Neural progenitor cell (in vitro differentiated cells): Measurements from ENCODE around the gene MID1. TPM values are rescaled to one million over a fixed set of nuclear protein-coding genes. Genes with fewer than 3 reads are reported as not detected.

Source experiments
- DNase-seq: peaks from one replicate; pipeline ENCODE4 v3.0.0-alpha.2; 2016; ENCODE audit warnings: low spot score
- H2AFZ ChIP-seq: fragments of 200-600 bp; sonication (generic); replicated peaks from 2 replicates; pipeline ENCODE4 v1.6.1; 2016; ENCODE audit warnings: antibody characterized with exemption
- H3F3A ChIP-seq: fragments of 200-600 bp; sonication (generic); 2 replicates; pipeline ENCODE4 v1.6.1; 2016; ENCODE audit warnings: antibody characterized with exemption, low read depth
- H3K27ac ChIP-seq: fragments of 200-600 bp; sonication (generic); 2 replicates; pipeline ENCODE4 v1.5.1; 2016; ENCODE audit warnings: mild to moderate bottlenecking
- H3K27me3 ChIP-seq: fragments of 200-600 bp; sonication (generic); 2 replicates; pipeline ENCODE4 v1.6.1; 2016; ENCODE audit warnings: mild to moderate bottlenecking, moderate library complexity
- H3K36me3 ChIP-seq: fragments of 200-600 bp; sonication (generic); 2 replicates; pipeline ENCODE4 v1.5.1; 2016
- H3K4me1 ChIP-seq: fragments of 200-600 bp; sonication (generic); 2 replicates; pipeline ENCODE4 v1.6.1; 2016; ENCODE audit warnings: mixed run types
- H3K4me2 ChIP-seq: fragments of 200-600 bp; sonication (generic); 2 replicates; pipeline ENCODE4 v1.6.1; 2016
- H3K4me3 ChIP-seq: fragments of 200-600 bp; sonication (generic); 2 replicates; pipeline ENCODE4 v1.5.1; 2016
- H3K79me2 ChIP-seq: fragments of 200-600 bp; sonication (generic); 2 replicates; pipeline ENCODE4 v1.6.1; 2016; ENCODE audit warnings: low read depth
- H3K9ac ChIP-seq: fragments of 200-600 bp; sonication (generic); 2 replicates; pipeline ENCODE4 v1.6.1; 2016
- H3K9me3 ChIP-seq: fragments of 200-600 bp; sonication (generic); 2 replicates; pipeline ENCODE4 v1.5.1; 2016; ENCODE audit warnings: low read depth
- H4K20me1 ChIP-seq: fragments of 200-600 bp; sonication (generic); 2 replicates; pipeline ENCODE4 v1.6.1; 2016; ENCODE audit warnings: low read depth
- H3K27ac Mint-ChIP-seq: 3 replicates; pipeline ENCODE4 v1.8.0; 2021; ENCODE audit warnings: mixed read lengths
- H3K27me3 Mint-ChIP-seq: 2 replicates; pipeline ENCODE4 v1.8.0; 2022; ENCODE audit warnings: low read depth, mild to moderate bottlenecking, inconsistent platforms, moderate library complexity, mixed read lengths; ENCODE audit not compliant: insufficient read depth
- H3K36me3 Mint-ChIP-seq: 3 replicates; pipeline ENCODE4 v1.8.0; 2021; ENCODE audit warnings: mixed read lengths
- H3K4me1 Mint-ChIP-seq: 3 replicates; pipeline ENCODE4 v1.8.0; 2021; ENCODE audit warnings: mixed read lengths
- H3K4me3 Mint-ChIP-seq: 3 replicates; pipeline ENCODE4 v1.8.0; 2021; ENCODE audit warnings: mild to moderate bottlenecking, moderate library complexity, mixed read lengths
- H3K9me3 Mint-ChIP-seq: 3 replicates; pipeline ENCODE4 v1.8.0; 2020; ENCODE audit warnings: mixed read lengths
- CTCF ChIP-seq: fragments of 200-600 bp; sonication (generic); IDR thresholded peaks from 2 replicates; pipeline ENCODE4 v1.5.1; 2017; ENCODE audit warnings: antibody characterized with exemption, mild to moderate bottlenecking
- EZH2 ChIP-seq: fragments of 200-600 bp; sonication (generic); IDR thresholded peaks from 2 replicates; pipeline ENCODE4 v1.6.1; 2017; ENCODE audit warnings: antibody characterized with exemption, mild to moderate bottlenecking, moderate library complexity
- EZH2phosphoT487 ChIP-seq: fragments of 200-600 bp; sonication (generic); IDR thresholded peaks from 2 replicates; pipeline ENCODE4 v1.6.1; 2017; ENCODE audit warnings: antibody characterized with exemption
- total RNA-seq: library from RNA; depleted of rRNA; stranded (reverse); fragments of >200 nt; gene quantifications from 2 replicates; pipeline ENCODE4 v1.2.3, GENCODE V29; 2015; ENCODE audit warnings: low replicate concordance

MID1 gene
- total RNA-seq, 1 donor from 2014 or later = 29.5 TPM

GRCh38 chrX:10519761-10520160 is 100.6 kb downstream of the MID1 start:
- no peak for DNase-seq
- Mint-ChIP-seq H3K9me3 (peaks cover 8% of the 10 kb centered on the region), H3K4me1 (peaks cover 17% of the 10 kb centered on the region), H3K27me3 (no peaks in the 10 kb centered on the region), H3K27ac (no peak overlapping the region), H3K4me3 (no peak overlapping the region), H3K36me3 (peaks cover 45% of the 10 kb centered on the region)
- Histone ChIP-seq H3K9me3 (no peaks in the 10 kb centered on the region), H3K4me3 (no peak overlapping the region), H3K36me3 (no peaks in the 10 kb centered on the region), H3K4me2 (no peak overlapping the region), H3F3A (no peaks in the 10 kb centered on the region), H4K20me1 (no peaks in the 10 kb centered on the region), H3K27me3 (no peaks in the 10 kb centered on the region), H2AFZ (no peak overlapping the region), H3K79me2 (no peaks in the 10 kb centered on the region), H3K9ac (no peak overlapping the region), H3K27ac (no peak overlapping the region), H3K4me1 (no peaks in the 10 kb centered on the region)
- TF ChIP-seq EZH2 (no peak), EZH2phosphoT487 (no peak), CTCF (no peak)

DNA sequence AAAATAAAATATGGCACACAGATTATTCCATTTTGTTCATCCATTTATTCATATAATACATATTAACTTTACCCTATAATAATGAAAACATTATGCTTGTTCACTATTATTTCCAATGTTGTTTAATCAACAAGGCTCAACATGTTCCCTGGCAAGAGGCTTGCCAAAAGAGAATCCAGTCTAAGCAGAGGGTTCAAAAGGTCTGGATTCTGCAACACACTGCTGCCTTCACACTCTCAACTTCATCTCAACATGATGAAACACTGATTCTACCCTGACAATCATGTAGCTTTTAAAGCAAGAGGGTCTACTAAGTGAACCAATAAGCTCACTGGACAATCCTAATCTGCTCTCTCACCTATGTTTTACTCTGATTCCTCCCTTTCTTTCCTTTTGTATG is 101.1 kb downstream of the MID1 start:
- Histone ChIP-seq H3K79me2 (no peaks in the 10 kb centered on the region), H2AFZ (no peak overlapping the region), H3K4me3 (no peak overlapping the region), H3K9ac (no peak overlapping the region), H3K27ac (no peak overlapping the region), H3K4me1 (no peaks in the 10 kb centered on the region), H3K36me3 (no peaks in the 10 kb centered on the region), H4K20me1 (no peaks in the 10 kb centered on the region), H3K4me2 (no peak overlapping the region), H3F3A (no peaks in the 10 kb centered on the region), H3K9me3 (no peaks in the 10 kb centered on the region), H3K27me3 (no peaks in the 10 kb centered on the region)
- H3K27me3 Mint-ChIP-seq = no peaks in the 10 kb centered on the region
- no peak overlapping the region for H3K27ac Mint-ChIP-seq
- H3K4me3 Mint-ChIP-seq = no peak overlapping the region
- peaks cover 16% of the 10 kb centered on the region for H3K4me1 Mint-ChIP-seq
- no peak for TF ChIP-seq CTCF
- no peak for TF ChIP-seq EZH2phosphoT487
- TF ChIP-seq EZH2 = no peak
- peaks cover 48% of the 10 kb centered on the region for H3K36me3 Mint-ChIP-seq
- peaks cover 8% of the 10 kb centered on the region for H3K9me3 Mint-ChIP-seq
- no peak for DNase-seq

GRCh38 chrX:10518073-10518472 is 102.3 kb downstream of the MID1 start:
- Histone ChIP-seq H3K4me3 (no peak overlapping the region), H3K9ac (no peak overlapping the region), H3K27me3 (no peaks in the 10 kb centered on the region), H3K4me2 (no peak overlapping the region), H3K9me3 (no peaks in the 10 kb centered on the region), H3K27ac (no peak overlapping the region), H3K36me3 (no peaks in the 10 kb centered on the region), H3F3A (no peaks in the 10 kb centered on the region), H4K20me1 (no peaks in the 10 kb centered on the region), H3K4me1 (no peaks in the 10 kb centered on the region), H2AFZ (no peak overlapping the region), H3K79me2 (no peaks in the 10 kb centered on the region)
- DNase-seq = no peak
- Mint-ChIP-seq H3K27me3 (no peaks in the 10 kb centered on the region), H3K27ac (no peak overlapping the region), H3K36me3 (peaks cover 47% of the 10 kb centered on the region), H3K9me3 (peaks cover 8% of the 10 kb centered on the region), H3K4me1 (peaks cover 12% of the 10 kb centered on the region), H3K4me3 (no peak overlapping the region)
- no peak for TF ChIP-seq CTCF
- TF ChIP-seq EZH2phosphoT487 = no peak
- TF ChIP-seq EZH2 = no peak
